Stimulated activated CD4-positive, alpha-beta T cell treated with anti-CD3 and anti-CD28 coated beads, Interleukin-1b, Interleukin-23, amount 100 ng/mL, for 1 hour (primary cell): ENCODE results near the gene TMED8.

Source experiments
- DNase-seq, 2 donors: peaks; one replicate each; pipeline ENCODE4 v3.0.0-alpha.2; 2020; ENCODE audit warnings: low read depth in 2 of 2

The TMED8 gene

GRCh38 chr14:77296906-77297305, 80.0 kb downstream of the TMED8 start:
- DNase-seq: no peak

GRCh38 chr14:77296155-77296554, 80.7 kb downstream of the TMED8 start:
- DNase-seq: no peak

GRCh38 chr14:77290705-77291104, 86.2 kb downstream of the TMED8 start:
- DNase-seq: no peak

DNA sequence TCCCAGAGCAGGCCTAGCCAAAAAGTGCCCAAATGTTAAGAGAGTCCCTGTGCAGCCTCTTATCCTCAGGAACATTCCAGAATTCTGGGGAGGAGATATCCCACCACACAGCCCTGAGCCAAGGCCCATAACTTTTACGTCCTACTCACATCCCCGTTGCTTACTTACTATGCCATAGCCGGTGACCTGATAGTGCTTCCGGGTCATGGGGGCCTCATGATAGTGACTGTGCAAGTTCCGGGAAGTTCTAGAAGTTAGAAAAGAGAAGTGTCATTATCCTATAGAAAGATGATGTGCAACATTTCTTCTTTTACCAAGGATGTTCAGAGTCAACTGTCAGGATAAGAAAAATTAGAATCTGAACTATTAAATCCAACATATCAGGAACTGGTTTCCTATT, 90.3 kb downstream of the TMED8 start:
- no peak for DNase-seq
